GM04503 (cell line): ENCODE measurements around the gene CLEC4F.

ENCODE experiments used
- DNase-seq: peaks from one replicate; pipeline ENCODE4 v3.0.0-alpha.2; 2012; ENCODE audit warnings: low read depth

The CLEC4F gene

DNA sequence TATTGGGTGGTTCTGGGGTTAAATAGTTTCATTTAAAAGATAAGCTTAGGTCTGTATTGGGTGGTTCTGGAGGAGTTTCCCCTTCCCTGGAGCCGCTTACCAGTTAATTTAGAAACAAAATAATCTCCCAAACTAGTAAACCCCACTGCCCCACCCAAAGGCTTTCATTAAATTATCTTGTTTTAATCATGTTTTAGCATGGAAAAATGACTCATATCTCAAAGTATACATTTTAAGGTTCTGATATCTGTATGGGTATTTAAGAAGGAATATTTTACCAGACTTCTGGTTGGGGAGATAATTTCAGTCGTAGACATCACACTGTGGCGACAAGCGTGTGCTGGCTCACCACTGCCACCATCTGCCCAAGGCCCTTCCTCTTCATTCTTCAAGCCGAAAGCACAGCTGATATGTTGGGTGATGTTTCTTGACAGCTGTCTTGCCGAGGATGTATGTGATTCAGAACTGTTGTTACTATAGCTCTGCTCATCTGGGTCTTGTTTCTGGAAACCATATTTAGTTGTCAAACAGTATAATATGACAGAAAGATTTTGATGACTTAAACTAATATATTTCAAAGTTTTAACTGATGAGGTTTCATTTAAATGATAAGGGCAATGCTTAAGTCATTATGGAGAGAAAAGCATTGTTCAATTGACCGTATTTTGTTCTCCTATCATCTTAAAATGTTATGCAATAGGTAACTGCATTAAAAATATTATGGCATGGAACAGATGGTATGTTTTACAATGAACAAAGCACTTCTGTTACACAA is 35.1 kb downstream of the CLEC4F start:
- DNase-seq: no peak

DNA sequence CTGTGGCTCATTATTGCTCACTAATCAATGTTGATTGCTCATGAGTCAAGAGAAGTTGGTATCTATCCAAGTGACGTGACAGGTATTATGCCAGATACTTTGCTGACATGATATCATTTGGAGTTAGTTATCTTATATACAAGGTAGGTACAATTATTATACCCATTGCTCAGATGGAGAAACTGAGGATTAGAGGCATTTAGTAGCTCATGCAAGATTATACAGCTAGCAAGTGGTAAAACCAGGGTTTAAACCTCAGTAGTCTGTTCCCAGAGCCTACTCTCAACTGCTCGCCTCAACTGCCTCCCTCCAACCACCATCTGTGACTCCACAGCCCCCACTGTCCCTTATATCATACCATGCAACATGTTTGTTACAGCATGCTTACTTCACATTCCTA is 36.1 kb downstream of the CLEC4F start:
- no peak for DNase-seq

DNA sequence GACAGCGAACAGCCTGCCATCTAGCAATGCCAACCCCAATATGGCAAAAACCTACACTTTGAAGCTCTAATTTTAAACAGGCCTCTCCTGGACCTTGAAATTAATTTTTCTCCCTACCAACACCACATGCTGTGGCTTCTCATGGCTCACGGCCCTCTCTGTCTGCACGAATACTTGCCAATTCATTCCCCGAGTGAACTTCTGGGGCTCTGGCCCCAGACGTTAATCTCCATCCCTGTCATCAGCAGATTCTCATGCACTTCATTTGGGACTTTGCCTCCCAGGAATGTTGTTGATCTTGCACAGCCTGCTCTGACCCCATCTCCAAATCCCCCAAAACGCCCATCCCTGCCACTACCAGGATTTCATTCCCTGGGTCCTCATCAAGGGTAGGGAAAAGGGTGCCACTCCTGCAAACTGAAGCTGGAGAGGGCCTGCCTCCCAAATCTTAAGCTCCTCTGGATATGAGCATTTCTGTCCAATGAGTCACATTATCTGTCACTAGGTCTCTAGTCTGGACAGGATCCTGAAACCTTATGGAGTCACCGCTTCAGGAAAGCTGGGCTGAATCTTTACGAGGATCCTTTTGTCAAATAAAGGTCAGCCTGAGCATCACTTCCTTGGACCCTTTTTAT is 40.4 kb downstream of the CLEC4F start:
- peak; percentile 55 for DNase-seq

DNA sequence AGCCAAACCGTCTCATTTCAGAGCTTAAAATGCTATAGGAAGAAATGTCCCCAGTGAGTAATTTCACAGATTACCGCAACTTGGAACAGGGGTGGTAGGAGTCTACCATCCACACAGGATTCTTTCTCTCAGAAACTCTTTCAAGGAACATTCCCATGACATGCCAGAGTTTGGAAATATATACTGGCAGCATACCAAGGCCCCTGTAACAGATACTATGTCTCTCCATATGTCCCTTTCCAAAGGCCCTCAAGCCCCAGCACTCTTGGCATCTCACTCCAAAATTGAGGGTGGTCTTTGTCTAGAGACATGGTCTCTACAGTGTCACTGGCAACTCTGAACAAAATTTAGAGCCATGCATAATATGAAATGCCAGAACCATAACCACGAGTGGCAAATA is 40.9 kb downstream of the CLEC4F start:
- no peak for DNase-seq

DNA sequence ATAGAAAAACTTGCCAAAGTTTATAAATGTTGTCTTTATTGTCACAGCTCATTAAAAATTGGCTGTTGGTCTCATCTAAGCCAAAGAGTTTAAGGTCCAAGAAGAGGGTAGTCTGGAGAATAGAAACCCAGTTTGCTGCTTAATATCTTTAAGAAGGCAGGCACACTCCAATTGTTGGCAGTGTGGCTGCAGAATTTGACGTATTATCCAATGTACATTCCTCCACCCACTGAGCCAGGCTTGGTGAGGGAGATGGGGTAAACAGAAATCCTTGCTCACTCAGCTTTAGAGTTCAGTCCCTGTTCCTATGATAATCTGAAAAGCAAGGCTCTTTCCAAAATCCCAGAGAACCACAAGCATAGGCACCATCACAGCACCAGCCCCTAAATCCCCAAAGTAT is 41.7 kb downstream of the CLEC4F start:
- DNase-seq: no peak

DNA sequence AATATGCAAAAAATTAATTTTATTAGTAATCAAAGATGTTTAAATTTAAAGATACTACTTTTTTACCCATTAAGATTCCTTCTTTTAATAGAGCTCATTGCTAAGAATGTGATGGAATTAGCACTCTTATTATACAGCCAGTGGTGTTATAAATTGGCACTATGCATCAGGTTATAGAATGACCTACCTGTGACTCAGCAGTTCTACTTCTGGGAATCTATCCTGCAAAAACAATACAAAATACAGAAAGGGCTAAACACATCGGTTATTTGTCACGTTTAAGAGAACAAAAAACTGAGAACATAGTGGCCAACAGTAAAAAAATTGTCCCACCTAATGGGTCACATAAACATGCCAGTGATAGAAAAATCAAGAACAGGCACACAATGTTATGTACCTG is 42.9 kb downstream of the CLEC4F start:
- no peak for DNase-seq

DNA sequence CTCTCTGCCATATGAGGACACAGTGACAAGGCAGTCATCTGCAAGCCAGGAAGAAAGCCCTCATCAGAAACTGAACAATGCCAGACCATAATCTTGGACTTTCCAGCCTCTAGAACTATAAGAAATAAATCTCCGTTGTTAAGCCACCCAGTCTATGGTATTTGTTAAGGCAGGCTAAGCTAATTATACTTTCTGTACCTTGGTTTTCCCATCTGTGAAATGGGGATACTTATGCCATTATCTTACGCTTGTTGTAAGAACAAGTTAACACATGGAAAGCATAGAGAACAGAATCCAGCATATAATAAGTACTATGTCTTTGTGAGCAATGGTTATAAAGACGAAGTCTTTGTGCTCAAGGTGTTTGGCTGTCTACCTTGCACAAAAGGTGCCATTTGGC is 44.1 kb downstream of the CLEC4F start:
- no peak for DNase-seq

DNA sequence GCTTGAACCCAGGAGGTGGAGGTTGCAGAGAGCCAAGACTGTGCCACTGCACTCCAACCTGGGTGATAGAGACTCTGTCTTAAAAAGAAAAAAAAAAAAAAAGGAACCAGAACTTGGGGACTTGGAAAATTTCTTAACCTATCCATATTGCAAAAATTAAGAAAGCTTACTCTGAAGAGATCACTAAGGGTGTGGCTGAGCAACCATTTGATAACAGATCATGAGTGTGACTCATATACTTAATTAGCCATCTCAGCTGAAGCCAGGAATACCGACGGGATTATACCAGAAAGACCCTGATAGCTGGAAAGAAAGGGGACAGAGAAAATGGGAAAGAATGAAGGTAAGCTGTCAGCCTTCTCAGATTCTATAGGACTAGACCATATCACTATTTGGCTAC is 45.3 kb downstream of the CLEC4F start:
- DNase-seq: no peak

DNA sequence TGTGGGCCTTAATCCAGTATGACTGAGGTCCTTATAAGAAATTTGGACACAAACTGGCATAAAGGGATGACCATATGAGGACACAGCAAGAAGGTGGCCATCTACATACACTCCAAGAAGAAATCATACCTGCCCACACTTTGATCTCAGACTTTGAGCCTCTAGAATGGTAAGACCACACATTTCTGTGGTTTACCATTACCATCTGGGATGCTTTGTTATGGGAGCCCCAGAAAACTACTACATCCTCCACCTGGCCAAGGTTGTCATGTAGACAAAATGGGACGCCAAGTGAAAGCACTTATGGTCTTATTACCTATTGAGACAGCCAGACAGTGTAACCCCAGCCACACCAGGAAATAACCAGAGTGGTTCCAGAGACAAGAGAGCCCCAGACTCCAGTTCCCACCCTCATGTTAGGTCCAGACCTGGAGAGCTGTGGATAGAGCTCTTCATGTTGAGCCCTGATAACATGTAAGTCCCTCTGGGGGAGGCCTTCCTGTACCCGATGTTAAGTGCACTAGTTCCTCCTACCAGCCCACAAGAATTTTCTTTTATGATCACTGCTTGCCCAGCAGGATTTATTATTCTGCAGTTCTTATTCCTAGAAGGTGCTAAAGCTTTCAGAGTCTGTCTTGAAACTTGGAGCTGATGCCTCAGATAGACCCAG is 47.8 kb downstream of the CLEC4F start:
- no peak for DNase-seq

DNA sequence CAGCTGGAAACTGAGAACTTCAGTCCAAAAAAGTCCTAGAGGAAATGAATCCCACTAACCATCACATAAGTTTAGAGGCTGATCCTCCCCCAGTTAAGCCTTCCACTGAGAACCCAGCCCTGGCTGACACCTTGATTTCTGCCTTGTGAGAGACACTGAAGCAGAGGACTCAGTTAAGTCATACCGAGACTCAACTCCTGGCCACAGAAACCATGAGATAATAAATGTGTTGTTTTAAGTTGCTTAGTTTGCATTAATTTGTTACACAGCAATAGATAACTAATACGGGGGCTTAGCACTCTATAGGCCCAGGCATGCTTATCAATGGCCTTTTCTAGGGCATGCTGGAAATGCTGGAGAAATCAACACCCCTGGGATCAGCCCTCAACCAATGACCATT is 49.0 kb downstream of the CLEC4F start:
- no peak for DNase-seq

DNA sequence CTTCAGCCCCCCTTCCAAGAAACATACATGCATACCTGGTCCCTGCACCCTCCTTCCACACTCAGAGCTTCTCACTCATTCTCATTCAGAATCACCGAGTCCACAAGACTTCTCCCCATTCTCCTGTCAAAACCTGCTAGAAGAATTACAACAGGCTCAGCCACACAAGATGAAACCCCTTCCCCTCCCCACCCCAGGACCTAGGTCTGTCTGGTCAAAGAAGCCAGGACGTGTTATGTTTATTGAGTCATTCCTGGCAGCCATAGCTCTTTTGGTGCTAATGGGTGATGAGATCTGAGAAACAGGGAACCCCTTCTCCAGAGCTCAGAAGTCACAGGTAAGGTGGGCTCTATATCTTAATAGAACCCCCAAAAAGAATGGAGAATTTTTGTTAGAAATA is 50.9 kb downstream of the CLEC4F start:
- DNase-seq: no peak

DNA sequence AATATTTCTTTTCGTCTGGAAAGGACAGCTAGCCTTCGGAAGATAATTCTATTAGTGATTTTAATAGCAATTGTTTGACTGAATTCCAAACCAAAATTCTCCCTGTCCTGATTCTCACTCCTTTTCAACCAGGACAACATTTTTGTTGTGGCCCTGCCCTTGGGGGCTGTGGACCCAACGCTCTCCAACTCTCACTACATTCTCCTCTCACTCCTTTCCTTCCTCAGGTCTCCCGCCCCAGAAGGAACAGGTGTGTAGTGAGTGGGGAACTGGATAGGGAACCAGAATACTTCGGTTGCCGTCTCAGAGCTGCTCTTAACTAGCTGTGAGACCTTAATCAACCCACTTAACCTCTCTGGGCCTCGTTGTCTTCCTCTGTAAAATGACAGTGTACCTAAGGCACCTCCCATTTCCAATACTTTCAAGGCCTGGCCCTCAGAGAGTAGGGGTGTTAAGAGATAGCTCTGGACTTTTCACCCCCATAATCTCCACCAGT is 51.8 kb downstream of the CLEC4F start:
- DNase-seq: no peak

DNA sequence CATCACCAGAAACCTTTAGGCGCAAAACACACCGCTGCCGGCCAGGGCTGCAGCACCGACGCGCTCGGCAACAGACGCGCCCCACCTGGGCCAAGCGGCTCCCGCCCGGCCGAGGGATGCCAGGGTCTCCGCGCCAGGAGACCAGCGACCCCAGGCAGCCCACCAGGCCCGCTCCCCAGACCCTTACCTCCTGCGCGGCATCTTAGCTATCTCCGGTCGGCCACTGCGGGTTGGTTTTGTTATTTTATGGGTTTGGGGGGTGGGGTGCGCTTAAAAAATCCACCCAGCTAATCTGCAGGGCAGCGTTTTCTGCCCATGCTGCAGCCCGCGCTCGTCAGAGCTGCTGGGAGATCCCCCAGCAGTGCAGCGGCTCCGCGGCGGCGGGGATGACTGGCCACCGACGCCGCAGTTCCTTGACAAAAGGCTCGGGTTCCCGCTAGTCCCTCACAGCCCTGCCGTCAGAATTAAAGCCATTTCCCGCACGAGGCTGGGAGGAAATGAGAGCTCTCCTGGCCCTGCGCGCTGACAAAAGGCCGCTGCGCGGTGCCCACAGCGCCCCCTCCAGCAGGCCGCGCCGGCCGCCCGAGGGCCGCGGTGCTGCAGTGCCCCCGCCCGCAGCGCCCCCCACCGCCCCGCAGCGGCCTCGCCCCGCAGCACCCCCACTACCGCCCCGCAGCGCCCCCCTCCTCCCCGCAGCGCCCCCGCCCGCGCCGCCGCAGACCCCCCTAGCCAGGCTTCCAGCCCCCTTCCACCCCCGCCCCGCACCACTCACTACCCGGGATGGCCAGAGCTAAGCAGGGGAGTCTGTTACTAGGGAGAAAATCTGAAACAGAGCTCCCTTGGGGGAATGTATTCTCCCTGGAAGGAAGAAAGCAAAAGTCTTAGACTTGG is 52.5 kb downstream of the CLEC4F start, which contains the start of gene ADD2:
ADD2 (minus strand) TSS at position 502 of the 891 bp plus-strand sequence. CDS start 61,792 bp downstream, outside the sequence.
- DNase-seq: no peak

DNA sequence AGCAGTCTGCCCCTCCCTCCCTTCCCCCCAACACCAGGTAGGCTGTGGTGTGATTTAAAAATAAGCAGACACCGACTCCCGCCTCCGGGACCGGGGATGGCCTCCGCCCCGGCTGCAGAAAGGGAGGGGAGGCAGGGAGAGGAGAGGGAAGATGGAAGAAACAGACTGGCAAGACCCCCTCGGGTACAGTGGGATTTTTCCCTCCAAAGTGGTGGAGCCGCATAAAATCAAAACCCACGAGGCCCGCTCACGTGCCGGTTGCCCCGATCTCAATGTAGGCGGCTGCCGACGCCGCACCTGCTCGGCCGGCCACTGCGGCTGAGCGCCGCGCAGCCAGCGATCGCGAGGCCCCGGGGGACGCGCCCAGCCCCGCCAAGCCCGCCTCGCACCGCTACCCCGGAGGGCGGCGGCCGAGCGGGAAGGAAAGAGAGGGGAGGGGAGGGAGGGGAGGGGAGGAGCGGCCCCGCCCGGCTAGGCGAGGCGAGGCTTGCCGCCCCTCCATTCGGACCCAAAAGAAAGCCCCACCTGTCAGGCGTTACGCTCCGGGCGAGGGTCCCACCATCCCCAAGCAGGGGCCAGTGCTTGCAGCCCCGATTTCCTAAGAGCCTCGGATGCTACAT is 53.2 kb downstream of the CLEC4F start:
- no peak for DNase-seq

DNA sequence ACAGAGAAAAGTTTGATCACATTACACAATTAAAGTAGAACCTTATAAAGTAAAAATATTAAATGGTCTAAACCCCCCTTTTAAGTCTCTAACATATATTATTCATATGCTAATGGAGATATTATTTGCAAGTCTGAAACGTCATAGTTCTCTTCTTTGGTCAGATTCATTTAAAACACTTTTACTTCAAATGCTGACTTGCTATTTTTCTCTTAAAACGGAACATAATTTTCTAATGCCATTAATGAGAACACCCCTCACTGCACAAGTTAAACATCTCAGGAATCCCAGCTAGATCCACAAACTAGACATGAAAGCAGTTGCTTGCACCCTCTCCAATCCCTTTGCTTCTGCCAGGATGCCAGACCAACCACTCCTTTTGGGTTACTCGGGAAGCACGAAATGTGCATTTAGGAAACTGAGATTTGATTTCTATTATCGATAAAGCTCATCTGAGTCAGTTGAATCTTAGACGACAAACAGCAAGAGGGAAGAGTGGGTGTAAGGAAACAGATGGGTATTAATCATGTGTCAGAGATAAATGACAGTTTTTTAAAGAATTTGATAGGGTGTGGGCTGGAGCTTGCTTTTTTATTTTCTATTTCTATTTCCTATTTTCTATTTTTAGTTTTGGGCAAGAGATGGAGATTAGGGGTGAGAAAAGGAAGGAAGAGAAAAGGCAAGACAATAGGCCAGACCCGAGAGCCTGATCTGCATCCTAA is 53.9 kb downstream of the CLEC4F start:
- DNase-seq: no peak

DNA sequence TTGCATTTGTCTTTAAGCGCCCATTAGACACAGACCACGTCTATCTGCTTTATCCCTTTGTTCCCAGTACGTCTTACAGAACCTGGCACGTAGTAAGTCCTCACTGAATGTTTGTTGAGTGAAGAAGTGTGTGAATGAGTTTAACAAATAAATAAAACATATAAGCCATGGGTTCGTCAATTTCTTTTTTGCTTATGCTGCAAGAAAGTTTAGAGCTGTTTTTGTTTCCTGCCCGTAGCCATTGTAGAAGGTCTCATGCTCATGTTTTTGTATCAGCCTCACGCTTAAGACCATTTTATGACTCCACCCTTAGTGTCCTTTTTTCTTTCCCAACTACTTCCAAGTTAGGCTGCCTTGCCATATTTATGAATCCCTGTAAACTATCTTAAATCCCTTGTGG is 54.9 kb downstream of the CLEC4F start:
- DNase-seq: no peak

DNA sequence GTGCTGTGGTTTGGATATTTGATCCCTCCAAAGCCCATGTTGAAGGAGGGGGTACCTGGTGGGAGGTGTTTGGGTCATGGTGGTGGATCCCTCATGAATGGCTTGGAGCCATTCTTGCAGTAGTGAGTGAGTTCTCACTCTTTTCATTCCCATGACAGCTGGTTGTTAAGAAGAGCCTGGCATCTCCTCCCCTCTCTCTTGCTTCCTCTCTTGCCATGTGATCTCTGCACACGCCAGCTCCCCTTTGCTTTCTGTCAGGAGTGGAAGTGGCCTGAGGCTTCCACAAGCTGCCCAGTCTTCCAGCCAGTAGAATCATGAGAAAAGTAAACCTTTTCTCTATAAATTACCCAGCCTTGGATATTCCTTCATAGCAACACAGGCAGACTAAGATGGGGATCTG is 61.0 kb downstream of the CLEC4F start:
- no peak for DNase-seq
